H1 (cell line): ENCODE results near the gene SPATA13. TPM values are rescaled to one million over a fixed set of nuclear protein-coding genes. Genes with fewer than 3 reads are reported as not detected.

Experiments
- ASH2L ChIP-seq: fragments of 200-600, 300-600 bp; sonication (generic); IDR thresholded peaks from one replicate; pipeline ENCODE4 v1.7.1; 2017; ENCODE audit warnings: low read length
- CREB1 ChIP-seq: IDR thresholded peaks from 2 replicates; pipeline ENCODE4 v1.6.1; 2012; ENCODE audit warnings: inconsistent platforms
- CTBP2 ChIP-seq: IDR thresholded peaks from 2 replicates; pipeline ENCODE4 v1.7.0; 2011; ENCODE audit warnings: borderline replicate concordance, mild to moderate bottlenecking, moderate library complexity, mixed read lengths, low read length; ENCODE audit not compliant: insufficient read depth, insufficient read length
- PHF8 ChIP-seq: fragments of 200-600 bp; sonication (generic); conservative IDR thresholded peaks from 2 replicates; pipeline ENCODE4 v1.7.1; 2012; ENCODE audit warnings: low read depth, mild to moderate bottlenecking, inconsistent platforms, low read length, moderate library complexity
- TBP ChIP-seq: IDR thresholded peaks from 2 replicates; pipeline ENCODE4 v1.6.1; 2011; ENCODE audit warnings: low read depth, low read length, improper control_type of control experiment
- polyA plus RNA-seq, 7 experiments: library from polyadenylated mRNA; depleted of rRNA in 3 of 7; stranded (reverse) in 5 of 7; unstranded in 2 of 7; fragments of >200 nt in 5 of 7; fragments of 200-250 nt in 2 of 7; gene quantifications; 1 replicate in 5 of 7; 2 replicates in 1 of 7; 4 replicates in 1 of 7; pipeline versions ENCODE4 v1.2.1 to v1.2.3, GENCODE V29; 2011 to 2013; ENCODE audit warnings: missing spikeins in 2 of 7, mixed read lengths in 2 of 7
- total RNA-seq: library from RNA; stranded (reverse); fragmentation: NEBNext Ultra II Directional; extraction: Animal tissue kit (Norgen Biotek cat#: 25700); gene quantifications from 2 replicates; pipeline ENCODE4 v1.2.1, GENCODE V29; 2021
- TF ChIP-seq, protein P1 (sequence below): IDR thresholded peaks from 2 replicates; pipeline ENCODE4 v1.6.1; 2011; ENCODE audit warnings: low read depth, mild to moderate bottlenecking, low read length; ENCODE audit not compliant: insufficient read depth

Gene SPATA13
- total and polyA plus RNA-seq, 2 of the 8 experiments (the other 6 are each of a cell fraction or from before 2014, with no cell fraction given): 12.6 to 30.9 TPM

DNA sequence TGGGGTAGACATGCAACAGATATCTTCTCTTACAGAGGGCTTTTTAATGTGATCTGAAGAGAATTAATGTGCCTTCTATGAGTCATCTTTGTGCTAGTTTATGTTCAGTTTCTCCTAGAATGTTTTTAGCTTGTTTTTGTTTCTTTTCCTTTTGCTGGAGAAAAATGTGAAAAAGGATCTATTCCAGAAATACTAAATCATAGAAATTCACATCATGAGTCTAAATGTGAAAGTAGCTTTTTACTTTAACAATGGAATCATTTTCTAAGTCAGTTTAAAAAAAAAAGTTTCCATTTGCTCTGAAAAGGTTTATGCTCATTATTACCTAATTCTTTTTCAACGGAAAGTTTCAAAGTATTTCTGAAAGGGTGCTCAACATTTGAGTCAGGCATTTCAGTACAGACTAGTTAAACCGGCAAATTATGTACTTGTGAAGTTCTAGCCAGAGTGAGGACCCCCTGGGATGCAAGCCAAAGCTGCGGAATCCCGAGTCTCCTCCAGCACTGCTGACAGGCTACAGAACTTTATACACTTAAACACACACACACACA lies 72.9 kb downstream of the SPATA13 start (continued):
- TF ChIP-seq CREB1 (no peak), TBP (no peak), ASH2L (no peak), CTBP2 (no peak), PHF8 (no peak)
- TF ChIP-seq, protein P1, sequence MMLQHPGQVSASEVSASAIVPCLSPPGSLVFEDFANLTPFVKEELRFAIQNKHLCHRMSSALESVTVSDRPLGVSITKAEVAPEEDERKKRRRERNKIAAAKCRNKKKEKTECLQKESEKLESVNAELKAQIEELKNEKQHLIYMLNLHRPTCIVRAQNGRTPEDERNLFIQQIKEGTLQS: no peak
